ENCODE results near the gene CRELD2.

DNA sequence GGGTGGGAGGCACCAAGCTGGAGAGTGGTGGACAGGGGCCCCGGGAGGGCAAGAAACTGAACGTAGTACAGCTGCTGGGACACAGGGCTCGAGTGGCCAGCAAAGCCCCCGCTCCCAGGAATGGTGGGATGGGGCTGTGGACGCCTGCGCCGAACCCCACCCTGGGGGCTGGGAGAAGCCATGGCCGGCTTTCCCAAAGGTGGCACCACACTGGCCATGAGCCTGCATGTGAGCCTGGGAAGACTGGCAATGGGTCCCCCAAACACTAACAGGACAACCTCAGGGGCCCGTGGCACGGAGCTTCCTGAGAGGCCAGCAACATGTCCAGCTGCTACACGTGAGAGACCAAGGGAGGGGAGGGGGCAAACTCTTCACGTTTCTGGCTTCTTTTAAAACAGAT is 4.2 kb upstream of the CRELD2 start:
- TF ChIP-seq EZH2 (IDR thresholded peaks at IDR 0.05; ENCODE audit: borderline replicate concordance, low read length): no peak
- TF ChIP-seq, protein P1, sequence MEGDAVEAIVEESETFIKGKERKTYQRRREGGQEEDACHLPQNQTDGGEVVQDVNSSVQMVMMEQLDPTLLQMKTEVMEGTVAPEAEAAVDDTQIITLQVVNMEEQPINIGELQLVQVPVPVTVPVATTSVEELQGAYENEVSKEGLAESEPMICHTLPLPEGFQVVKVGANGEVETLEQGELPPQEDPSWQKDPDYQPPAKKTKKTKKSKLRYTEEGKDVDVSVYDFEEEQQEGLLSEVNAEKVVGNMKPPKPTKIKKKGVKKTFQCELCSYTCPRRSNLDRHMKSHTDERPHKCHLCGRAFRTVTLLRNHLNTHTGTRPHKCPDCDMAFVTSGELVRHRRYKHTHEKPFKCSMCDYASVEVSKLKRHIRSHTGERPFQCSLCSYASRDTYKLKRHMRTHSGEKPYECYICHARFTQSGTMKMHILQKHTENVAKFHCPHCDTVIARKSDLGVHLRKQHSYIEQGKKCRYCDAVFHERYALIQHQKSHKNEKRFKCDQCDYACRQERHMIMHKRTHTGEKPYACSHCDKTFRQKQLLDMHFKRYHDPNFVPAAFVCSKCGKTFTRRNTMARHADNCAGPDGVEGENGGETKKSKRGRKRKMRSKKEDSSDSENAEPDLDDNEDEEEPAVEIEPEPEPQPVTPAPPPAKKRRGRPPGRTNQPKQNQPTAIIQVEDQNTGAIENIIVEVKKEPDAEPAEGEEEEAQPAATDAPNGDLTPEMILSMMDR (IDR thresholded peaks at IDR 0.05; ENCODE audit: low read length): no peak

Data from OCI-LY1 (cell line).